Pancreas (tissue), 10 donors: ENCODE measurements around the gene MACROD2. TPM values are rescaled to one million over a fixed set of nuclear protein-coding genes. Genes with fewer than 3 reads are reported as not detected.

ENCODE experiments used
- ATAC-seq, 4 donors: fragments of 200-7000 bp; cut with Tn5 transposase; one replicate each; pipeline versions ENCODE4 v1.8.0 to v1.9.1; 2020; ENCODE audit warnings: mild to moderate bottlenecking in 4 of 4, moderate library complexity in 4 of 4
- DNase-seq, 6 donors: peaks; one replicate each; pipeline ENCODE4 v3.0.0-alpha.2; 2020
- FAIRE-seq: peaks from 2 replicates; lab custom pipeline; 2012; peaks lifted over from hg19 to GRCh38; lab: Jason Lieb, UNC
- H3K27ac ChIP-seq, 4 donors: fragments of 200-600 bp; sonication (generic); 1 replicate in 3 of 4; 2 replicates in 1 of 4; pipeline versions ENCODE4 v1.5.0 to v1.8.0; 2020
- H3K27me3 ChIP-seq, 4 donors: fragments of 200-600 bp; one replicate each; pipeline ENCODE4 v1.8.0; 2021
- H3K36me3 ChIP-seq, 3 donors: fragments of 200-600 bp; sonication (generic) in 1 of 3; one replicate each; pipeline versions ENCODE4 v1.5.0 to v1.8.0; 2020 to 2021
- H3K4me1 ChIP-seq, 3 donors: fragments of 200-600 bp; one replicate each; pipeline ENCODE4 v1.8.0; 2021
- H3K4me3 ChIP-seq, 4 donors: fragments of 200-600 bp; sonication (generic) in 2 of 4; one replicate each; pipeline versions ENCODE4 v1.5.0 to v1.8.0; 2020 to 2021
- H3K9me3 ChIP-seq, 4 donors: fragments of 200-600 bp; one replicate each; pipeline ENCODE4 v1.8.0; 2021
- WGBS, 2 donors: extraction: QIAGEN DNeasy Blood & Tissue Kit; methylation state at CpG; one replicate each; pipeline ENCODE4 v1.1.7; 2013; 5-methylcytosine and 5-hydroxymethylcytosine counted together
- intact Hi-C, 3 donors: fragments of 100-400 bp; cut with DNase I; formaldehyde crosslinking; loops; one replicate each; pipeline versions ENCODE4 v1.11.1 to v1.14.2; 2022
- polyA plus RNA-seq, 2 donors: library from polyadenylated mRNA; stranded (reverse); fragments of 200-250 nt; gene quantifications; one replicate each; pipeline ENCODE4 v1.2.3, GENCODE V29; 2013
- total RNA-seq, 6 donors: library from RNA; stranded (reverse); fragmentation: NEBNext Ultra II Directional in 4 of 6; extraction: Animal tissue kit (Norgen Biotek cat#: 25700) in 4 of 6; gene quantifications; one replicate each; pipeline versions ENCODE4 v1.2.1 to v1.2.4, GENCODE V29; 2021 to 2023
- TF ChIP-seq, protein P1 (sequence below), 4 donors: fragments of 200-600 bp; sonication (generic) in 3 of 4; IDR thresholded peaks; one replicate each; pipeline versions ENCODE4 v1.5.0 to v1.8.0; 2021; ENCODE audit warnings: antibody characterized with exemption in 4 of 4
- donor health status: healthy with polysubstance abuse.
- donor health status: DM: no; HTN: no; CAD: no; lungs with moderate emphysema.
- donor health status: DM: no; HTN: no; CAD: no.
- donor health status: control.
- donor health status: control.
- donor health status: Bipolar disorder and iron deficiency.
- donor health status: DM: yes; HTN: yes; CAD: no.
- donor health status: DM: no; HTN: no; CAD: no.
- donor health status: DM: no; HTN: no; CAD: no.
- donor health status: DM: yes; HTN: yes; CAD: no.

MACROD2 gene
- total and polyA plus RNA-seq, 8 donors, result 1.7 to 4.9 (median 2.7) TPM

DNA sequence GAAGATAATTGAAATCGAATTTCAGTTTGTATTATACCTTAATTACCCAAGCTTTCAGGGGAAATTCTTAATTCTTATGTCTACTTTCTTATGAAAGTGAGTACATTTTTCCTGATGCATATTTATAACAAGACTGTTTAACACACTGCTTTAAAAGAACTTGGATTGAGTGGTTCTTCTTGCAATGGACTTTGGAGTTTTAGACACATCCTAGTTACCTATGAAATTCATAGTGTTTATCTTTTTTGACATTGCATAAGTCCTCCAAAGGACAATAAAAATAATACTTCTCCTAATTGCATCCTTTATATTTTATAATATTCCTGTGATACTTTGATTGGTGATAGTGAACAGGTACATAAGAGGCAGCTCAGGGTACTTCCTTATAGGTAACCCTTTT, 737.7 kb downstream of the MACROD2 start:
- Histone ChIP-seq H3K27me3 (no peaks in the 10 kb centered on the region), H3K4me3 (no peak overlapping the region), H3K4me1 (peaks cover 0 to 13% (median 10%) of the 10 kb centered on the region in 3 donors), H3K9me3 (no peaks in the 10 kb centered on the region), H3K36me3 (no peaks in the 10 kb centered on the region), H3K27ac (no peak overlapping the region)
- 63 to 88% methylated on average over 1 of the region's 1 CpG for WGBS, 2 donors
- intact Hi-C loops, result no loop called here
- ATAC-seq (no peak), DNase-seq (no peak), FAIRE-seq (no peak)
- TF ChIP-seq, protein P1, sequence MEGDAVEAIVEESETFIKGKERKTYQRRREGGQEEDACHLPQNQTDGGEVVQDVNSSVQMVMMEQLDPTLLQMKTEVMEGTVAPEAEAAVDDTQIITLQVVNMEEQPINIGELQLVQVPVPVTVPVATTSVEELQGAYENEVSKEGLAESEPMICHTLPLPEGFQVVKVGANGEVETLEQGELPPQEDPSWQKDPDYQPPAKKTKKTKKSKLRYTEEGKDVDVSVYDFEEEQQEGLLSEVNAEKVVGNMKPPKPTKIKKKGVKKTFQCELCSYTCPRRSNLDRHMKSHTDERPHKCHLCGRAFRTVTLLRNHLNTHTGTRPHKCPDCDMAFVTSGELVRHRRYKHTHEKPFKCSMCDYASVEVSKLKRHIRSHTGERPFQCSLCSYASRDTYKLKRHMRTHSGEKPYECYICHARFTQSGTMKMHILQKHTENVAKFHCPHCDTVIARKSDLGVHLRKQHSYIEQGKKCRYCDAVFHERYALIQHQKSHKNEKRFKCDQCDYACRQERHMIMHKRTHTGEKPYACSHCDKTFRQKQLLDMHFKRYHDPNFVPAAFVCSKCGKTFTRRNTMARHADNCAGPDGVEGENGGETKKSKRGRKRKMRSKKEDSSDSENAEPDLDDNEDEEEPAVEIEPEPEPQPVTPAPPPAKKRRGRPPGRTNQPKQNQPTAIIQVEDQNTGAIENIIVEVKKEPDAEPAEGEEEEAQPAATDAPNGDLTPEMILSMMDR (IDR thresholded peaks at IDR 0.05), result no peak

GRCh38 chr20:14740380-14740779, 745.1 kb downstream of the MACROD2 start:
- intact Hi-C loops, result no loop called here
- ATAC-seq, result no peak
- H3K27ac ChIP-seq, result no peak overlapping the region

GRCh38 chr20:14741616-14742015, 746.3 kb downstream of the MACROD2 start:
- TF ChIP-seq, protein P1 (IDR thresholded peaks at IDR 0.05), result no peak
- Histone ChIP-seq H3K4me1 (no peaks in the 10 kb centered on the region), H3K9me3 (no peaks in the 10 kb centered on the region), H3K27me3 (no peaks in the 10 kb centered on the region), H3K27ac (no peak overlapping the region), H3K4me3 (no peak overlapping the region), H3K36me3 (no peaks in the 10 kb centered on the region)
- intact Hi-C loops, result no loop called here
- no peak for FAIRE-seq
- no peak for ATAC-seq
- DNase-seq, result no peak

More at GRCh38 chr20:14740380-14740779, 745.1 kb downstream of the MACROD2 start:
- Histone ChIP-seq H3K27me3 (no peaks in the 10 kb centered on the region), H3K4me3 (no peak overlapping the region), H3K36me3 (no peaks in the 10 kb centered on the region), H3K4me1 (no peaks in the 10 kb centered on the region), H3K9me3 (no peaks in the 10 kb centered on the region)
- DNase-seq (no peak), FAIRE-seq (no peak)
- TF ChIP-seq, protein P1 (IDR thresholded peaks at IDR 0.05), result no peak

DNA sequence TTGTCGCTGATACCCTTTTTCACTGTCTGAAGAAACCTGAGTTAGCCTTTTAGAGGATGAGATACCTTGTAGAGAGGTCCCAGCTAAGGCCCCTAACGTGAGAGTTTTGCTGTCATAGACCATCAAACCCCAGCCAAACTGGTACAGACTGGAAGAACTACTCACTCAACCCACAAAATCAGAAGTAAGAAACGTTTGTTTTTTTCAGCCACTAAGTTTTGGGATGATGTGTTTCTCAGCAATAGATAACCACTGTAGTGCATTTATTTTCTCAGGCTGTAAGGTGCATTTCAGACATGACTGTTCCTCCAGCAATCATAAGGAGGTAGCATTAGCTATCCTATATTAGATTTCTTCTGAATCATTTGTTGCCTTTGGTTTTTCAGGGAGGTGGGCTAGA, 749.4 kb downstream of the MACROD2 start:
- intact Hi-C loops, result no loop called here
- no peak overlapping the region for H3K4me3 ChIP-seq
- no peaks in the 10 kb centered on the region for H3K27me3 ChIP-seq
- H3K27ac ChIP-seq, result no peak overlapping the region
- FAIRE-seq (no peak), ATAC-seq (no peak), DNase-seq (no peak)
- WGBS, 2 donors, result 46 to 53% methylated on average over 3 of the region's 3 CpGs
- H3K4me1 ChIP-seq, result no peaks in the 10 kb centered on the region
- H3K36me3 ChIP-seq, result no peaks in the 10 kb centered on the region
- TF ChIP-seq, protein P1 (IDR thresholded peaks at IDR 0.05), result no peak
- no peaks in the 10 kb centered on the region for H3K9me3 ChIP-seq

DNA sequence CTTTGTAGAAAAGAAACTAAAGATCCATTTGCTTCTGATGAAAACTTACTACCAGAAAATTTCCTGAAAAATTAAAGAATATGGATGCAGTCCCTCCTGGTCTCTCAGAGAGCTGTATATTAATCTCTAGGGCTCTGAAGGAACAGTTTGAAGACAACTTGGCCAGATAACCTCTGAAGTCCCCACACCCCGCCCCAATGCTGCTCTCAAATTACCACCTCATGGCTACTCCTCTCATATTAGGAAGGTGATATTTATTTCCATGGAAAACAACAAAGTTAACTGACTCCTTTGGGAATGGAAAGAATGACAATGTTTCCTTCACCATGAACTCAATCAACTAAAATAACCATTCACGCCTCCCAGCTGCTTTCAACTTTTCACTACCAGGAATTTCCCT, 750.5 kb downstream of the MACROD2 start:
- DNase-seq (no peak), ATAC-seq (no peak), FAIRE-seq (no peak)
- TF ChIP-seq, protein P1 (IDR thresholded peaks at IDR 0.05), result no peak
- H3K27me3 ChIP-seq, result no peaks in the 10 kb centered on the region
- H3K4me3 ChIP-seq, result no peak overlapping the region
- H3K4me1 ChIP-seq, result no peaks in the 10 kb centered on the region
- 88 to 89% methylated on average over 2 of the region's 2 CpGs for WGBS, 2 donors
- H3K27ac ChIP-seq, result no peak overlapping the region
- H3K9me3 ChIP-seq, result no peaks in the 10 kb centered on the region
- no peaks in the 10 kb centered on the region for H3K36me3 ChIP-seq
- intact Hi-C loops, result no loop called here
